ENCODE data around the gene SAMD15.

DNA sequence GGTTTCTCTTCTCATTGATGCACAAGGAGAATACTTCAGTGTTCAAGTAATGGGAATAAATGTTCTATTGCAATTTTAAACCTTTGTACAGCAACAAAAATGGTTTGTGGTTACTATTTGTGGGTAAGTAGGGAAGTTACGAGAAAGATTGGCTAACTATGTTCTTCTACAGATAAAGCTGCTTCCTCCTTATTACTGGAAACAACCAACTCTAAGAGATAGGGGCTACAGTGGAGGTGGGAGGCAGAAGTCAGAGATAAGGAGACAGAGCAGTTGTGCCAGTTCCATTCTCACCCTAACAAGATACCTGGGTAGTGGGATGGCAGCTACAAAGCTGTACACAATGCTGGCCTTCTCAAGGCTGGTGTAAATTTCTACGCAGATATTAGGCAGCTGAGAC lies 30.0 kb downstream of the SAMD15 start:
- TF ChIP-seq, protein P1, sequence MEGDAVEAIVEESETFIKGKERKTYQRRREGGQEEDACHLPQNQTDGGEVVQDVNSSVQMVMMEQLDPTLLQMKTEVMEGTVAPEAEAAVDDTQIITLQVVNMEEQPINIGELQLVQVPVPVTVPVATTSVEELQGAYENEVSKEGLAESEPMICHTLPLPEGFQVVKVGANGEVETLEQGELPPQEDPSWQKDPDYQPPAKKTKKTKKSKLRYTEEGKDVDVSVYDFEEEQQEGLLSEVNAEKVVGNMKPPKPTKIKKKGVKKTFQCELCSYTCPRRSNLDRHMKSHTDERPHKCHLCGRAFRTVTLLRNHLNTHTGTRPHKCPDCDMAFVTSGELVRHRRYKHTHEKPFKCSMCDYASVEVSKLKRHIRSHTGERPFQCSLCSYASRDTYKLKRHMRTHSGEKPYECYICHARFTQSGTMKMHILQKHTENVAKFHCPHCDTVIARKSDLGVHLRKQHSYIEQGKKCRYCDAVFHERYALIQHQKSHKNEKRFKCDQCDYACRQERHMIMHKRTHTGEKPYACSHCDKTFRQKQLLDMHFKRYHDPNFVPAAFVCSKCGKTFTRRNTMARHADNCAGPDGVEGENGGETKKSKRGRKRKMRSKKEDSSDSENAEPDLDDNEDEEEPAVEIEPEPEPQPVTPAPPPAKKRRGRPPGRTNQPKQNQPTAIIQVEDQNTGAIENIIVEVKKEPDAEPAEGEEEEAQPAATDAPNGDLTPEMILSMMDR (conservative IDR thresholded peaks at IDR 0.05; ENCODE audit: low read depth, low read length) = no peak
- no peak for TF ChIP-seq EZH2phosphoT487 (IDR thresholded peaks at IDR 0.05; ENCODE audit: borderline replicate concordance, low read length)
